K562 (cell line): Measurements from ENCODE around the gene PTPRR. TPM values are rescaled to one million over a fixed set of nuclear protein-coding genes. Genes with fewer than 3 reads are reported as not detected.

Source experiments
- ATAC-seq: fragments of 200-7000 bp; cut with Tn5 transposase; 3 replicates; pipeline ENCODE4 v1.9.1; 2020; ENCODE audit warnings: moderate library complexity
- BruUV-seq: library from RNA; stranded (reverse); fragments of 400-500 nt; replicated peaks from 2 replicates; lab custom pipeline; 2021; lab: Mats Ljungman, UMichigan
- CTCF ChIA-PET: fragments of 300-600 bp; formaldehyde crosslinking; extraction: SDS; loops from one replicate; lab custom pipeline; 2021; ENCODE audit warnings: low intra/inter-chr PET ratio; lab: Yijun Ruan, JAX
- POLR2A ChIA-PET: fragments of 300-600, 350-650 bp; sonication (Branson Sonifier 250); formaldehyde crosslinking; extraction: SDS; loops from one replicate; lab custom pipeline; 2021; ENCODE audit warnings: antibody characterized with exemption, inconsistent platforms; lab: Yijun Ruan, JAX
- DNase-seq, 4 experiments: peaks; one replicate each; pipeline versions ENCODE4 v3.0.0 to v3.0.0-alpha.2; 2011 to 2018; ENCODE audit warnings: low spot score in 3 of 4, mixed read lengths in 3 of 4; ENCODE audit errors: extremely low read depth in 1 of 4
- FAIRE-seq: peaks from 2 replicates; lab custom pipeline; 2011; peaks lifted over from hg19 to GRCh38; lab: Jason Lieb, UNC
- H2AFZ ChIP-seq: 2 replicates; pipeline ENCODE4 v1.6.0; 2011; ENCODE audit warnings: low read depth, low read length, control low read depth, inconsistent platforms
- H3K27ac ChIP-seq: fragments of 200-600 bp; 3 replicates; pipeline ENCODE4 v1.8.0; 2011; ENCODE audit warnings: low read depth, mild to moderate bottlenecking, control low read depth, inconsistent platforms, low read length, moderate library complexity, mixed read lengths; ENCODE audit errors: extremely low read depth
- H3K27me3 ChIP-seq, 2 experiments: fragments of 300-600 bp in 1 of 2; 2 replicates in 1 of 2; 3 replicates in 1 of 2; pipeline versions ENCODE4 v1.6.0 to v1.8.0; 2011; ENCODE audit warnings: inconsistent platforms in 2 of 2, low read length in 2 of 2, mild to moderate bottlenecking in 1 of 2, mixed read lengths in 1 of 2, moderate library complexity in 1 of 2; ENCODE audit not compliant: control insufficient read depth in 2 of 2, insufficient read depth in 2 of 2
- H3K36me3 ChIP-seq: fragments of 300-600 bp; 3 replicates; pipeline ENCODE4 v1.8.0; 2011; ENCODE audit warnings: mild to moderate bottlenecking, low read length, inconsistent platforms; ENCODE audit not compliant: control insufficient read depth, insufficient read depth
- H3K4me1 ChIP-seq, 2 experiments: fragments of 200-600 bp in 1 of 2; replicated peaks in 1 of 2; 2 replicates in 1 of 2; 3 replicates in 1 of 2; pipeline versions ENCODE4 v1.5.1 to v1.8.0; 2011; ENCODE audit warnings: inconsistent platforms in 2 of 2, low read length in 2 of 2, mild to moderate bottlenecking in 1 of 2, mixed read lengths in 1 of 2, moderate library complexity in 1 of 2; ENCODE audit not compliant: control insufficient read depth in 2 of 2, insufficient read depth in 2 of 2
- H3K4me2 ChIP-seq: 2 replicates; pipeline ENCODE4 v1.6.1; 2011; ENCODE audit warnings: low read length, control low read depth, inconsistent platforms, mixed read lengths; ENCODE audit not compliant: insufficient read depth
- H3K4me3 ChIP-seq: fragments of 200-600 bp; sonication (generic), shearing (Covaris generic); 2 replicates; pipeline ENCODE4 v1.5.1; 2016; ENCODE audit warnings: control low read depth, inconsistent platforms
- H3K79me2 ChIP-seq: fragments of 200-600 bp; 3 replicates; pipeline ENCODE4 v1.8.0; 2011; ENCODE audit warnings: low read length, inconsistent platforms; ENCODE audit not compliant: control insufficient read depth, insufficient read depth
- H3K9ac ChIP-seq, 2 experiments: 2 replicates each; pipeline versions ENCODE4 v1.6.0 to v1.6.1; 2011; ENCODE audit warnings: low read depth in 2 of 2, low read length in 2 of 2, control low read depth in 1 of 2, inconsistent platforms in 1 of 2, mild to moderate bottlenecking in 1 of 2, mixed read lengths in 1 of 2; ENCODE audit not compliant: insufficient read depth in 1 of 2
- H3K9me1 ChIP-seq: one replicate; pipeline ENCODE4 v1.6.0; 2011; ENCODE audit warnings: inconsistent platforms, mild to moderate bottlenecking, low read length, moderate library complexity; ENCODE audit not compliant: control insufficient read depth, insufficient read depth
- H3K9me3 ChIP-seq: replicated peaks from 2 replicates; pipeline ENCODE4 v1.5.1; 2011; ENCODE audit warnings: low read depth, low read length, inconsistent platforms; ENCODE audit not compliant: control insufficient read depth, insufficient read depth
- H4K20me1 ChIP-seq: replicated peaks from 2 replicates; pipeline ENCODE4 v1.6.1; 2011; ENCODE audit warnings: low read length, inconsistent platforms, mixed read lengths; ENCODE audit not compliant: control insufficient read depth, insufficient read depth
- ARNT ChIP-seq, 2 experiments: fragments of 450-650 bp; IDR thresholded peaks; 2 replicates each; pipeline ENCODE4 v1.6.1; 2016; ENCODE audit warnings: mild to moderate bottlenecking in 1 of 2
- ETV5 ChIP-seq: sonication (generic); formaldehyde crosslinking; IDR thresholded peaks from 2 replicates; pipeline ENCODE4 v1.4.0; 2020; ENCODE audit warnings: low read depth, mild to moderate bottlenecking, missing genetic modification reagents
- JUND ChIP-seq, 2 experiments: IDR thresholded peaks; 2 replicates in 1 of 2; 3 replicates in 1 of 2; pipeline ENCODE4 v1.6.1; 2011; ENCODE audit warnings: borderline replicate concordance in 2 of 2, low read depth in 2 of 2, low read length in 2 of 2, improper control_type of control experiment in 1 of 2, missing biosample characterization in 1 of 2, missing genetic modification characterization in 1 of 2, missing genetic modification reagents in 1 of 2
- NFE2 ChIP-seq: IDR thresholded peaks from 2 replicates; pipeline ENCODE4 v1.6.1; 2014; ENCODE audit warnings: antibody characterized with exemption, low read depth
- PATZ1 ChIP-seq: fragments of 250-450 bp; sonication (Bioruptor Pico); IDR thresholded peaks from 2 replicates; pipeline ENCODE4 v1.5.0; 2020; ENCODE audit warnings: mild to moderate bottlenecking, borderline replicate concordance
- SAP30 ChIP-seq: fragments of 200-600 bp; sonication (generic); IDR thresholded peaks from 2 replicates; pipeline ENCODE4 v1.6.1; 2012; ENCODE audit warnings: borderline replicate concordance, low read depth, mild to moderate bottlenecking, moderate library complexity, low read length, control low read depth, inconsistent platforms; ENCODE audit not compliant: insufficient read depth, poor library complexity, severe bottlenecking
- SETDB1 ChIP-seq: IDR thresholded peaks from one replicate; pipeline ENCODE4 v1.6.1; 2012; ENCODE audit warnings: low read length, control low read depth, inconsistent platforms
- ZBED1 ChIP-seq: IDR thresholded peaks from 2 replicates; pipeline ENCODE4 v1.6.1; 2014
- ZHX1 ChIP-seq: fragments of 150-350 bp; conservative IDR thresholded peaks from 2 replicates; pipeline ENCODE4 v1.6.1; 2014; ENCODE audit warnings: low read length
- ZNF197 ChIP-seq: fragments of 200-800 bp; sonication (Bioruptor generic); IDR thresholded peaks from 2 replicates; pipeline ENCODE4 v1.6.1; 2016; ENCODE audit warnings: low read depth, missing genetic modification characterization, missing compliant biosample characterization
- ZNF75A ChIP-seq: fragments of 450-650 bp; formaldehyde crosslinking; IDR thresholded peaks from 2 replicates; pipeline ENCODE4 v1.4.0; 2020; ENCODE audit warnings: mild to moderate bottlenecking
- WGBS: fragments of 100-300 bp; shearing (Covaris generic); methylation state at CpG from one replicate; pipeline ENCODE4 v1.1.6; 2016; ENCODE audit warnings: low coverage, mixed read lengths; ENCODE audit not compliant: insufficient coverage; ENCODE audit errors: missing lambda C conversion rate; 5-methylcytosine and 5-hydroxymethylcytosine counted together
- in situ Hi-C: fragments of 300-500 bp; cut with MboI; formaldehyde crosslinking; loops from 4 replicates; pipeline ENCODE4 v1.15.0; 2018; ENCODE audit warnings: inconsistent platforms, mixed read lengths
- intact Hi-C: fragments of 100-400 bp; cut with micrococcal nuclease; formaldehyde crosslinking; loops from 2 replicates; pipeline ENCODE4 v1.14.2; 2022
- polyA plus RNA-seq, 8 experiments: library from polyadenylated mRNA; depleted of rRNA in 4 of 8; stranded (reverse) in 5 of 8; unstranded in 3 of 8; fragments of >200 nt; fragmentation: Nextera tagmentation in 2 of 8; fragmentation: Illumina TruSeq in 1 of 8; extraction: Ambion mirVana in 2 of 8; extraction: Trizol in 1 of 8; gene quantifications; 2 replicates each; pipeline versions ENCODE4 v1.2.1 to v1.2.3, GENCODE V29; 2011 to 2014; ENCODE audit warnings: inconsistent platforms in 1 of 8, missing spikeins in 1 of 8
- total RNA-seq, 7 experiments: library from RNA; depleted of rRNA in 6 of 7; stranded (reverse); fragments of >200 nt in 6 of 7; fragmentation: Illumina TruSeq in 2 of 7; extraction: Trizol in 2 of 7; gene quantifications; 2 replicates each; pipeline versions ENCODE4 v1.2.1 to v1.2.3, GENCODE V29; 2011 to 2021; ENCODE audit warnings: low replicate concordance in 1 of 7
- TF ChIP-seq, protein P1 (sequence below), 2 experiments: fragments of 450-650 bp; IDR thresholded peaks; 2 replicates each; pipeline ENCODE4 v1.6.1; 2016

Gene PTPRR
- total and polyA plus RNA-seq, 9 of the 15 experiments (the other 6 are each of a cell fraction or from before 2014, with no cell fraction given): 6.6 to 41.7 (median 12.3) TPM

GRCh38 chr12:70660002-70660604 lies 260.4 kb downstream of the PTPRR start:
- no peak for DNase-seq
- ChIA-PET POLR2A (interaction anchor here (0.5 to 2.7 kb wide), 8 partner anchors 9 to 666 kb away, joined by 3 to 15 read pairs (median 4); no protein-coding TSS in a partner anchor), CTCF (no interaction called here)
- Histone ChIP-seq H3K79me2 (peaks cover 7% of the 10 kb centered on the region), H3K9me1 (no peaks in the 10 kb centered on the region), H3K36me3 (peaks cover 9% of the 10 kb centered on the region; the same call in 1 of the 3 replicates), H3K27ac (peak overlapping the region; percentile 81), H3K27me3 (no peaks in the 10 kb centered on the region), H3K4me2 (peak overlapping the region; percentile 69), H2AFZ (peak overlapping the region; percentile 70), H3K4me3 (peak overlapping the region; percentile 33), H3K4me1 (peaks cover 4 to 43% of the 10 kb centered on the region in 2 experiments), H3K9me3 (no peaks in the 10 kb centered on the region), H4K20me1 (no peaks in the 10 kb centered on the region), H3K9ac (peak overlapping the region in 1 of 2 experiments; percentile 74; a peak in 2 of 4 replicates)
- no TSS peak for BruUV-seq
- in situ Hi-C loops (no loop called here), intact Hi-C loops (loop anchor here (5.0 kb wide), 1 partner anchor 53 kb away; no protein-coding TSS in a partner anchor)
- no peak for FAIRE-seq
- WGBS: 11% methylated on average over 5 of the region's 5 CpGs
- peak; percentile 45 for ATAC-seq
- no peak for TF ChIP-seq PATZ1 (CRISPR knock-in tag)
- TF ChIP-seq, protein P1, sequence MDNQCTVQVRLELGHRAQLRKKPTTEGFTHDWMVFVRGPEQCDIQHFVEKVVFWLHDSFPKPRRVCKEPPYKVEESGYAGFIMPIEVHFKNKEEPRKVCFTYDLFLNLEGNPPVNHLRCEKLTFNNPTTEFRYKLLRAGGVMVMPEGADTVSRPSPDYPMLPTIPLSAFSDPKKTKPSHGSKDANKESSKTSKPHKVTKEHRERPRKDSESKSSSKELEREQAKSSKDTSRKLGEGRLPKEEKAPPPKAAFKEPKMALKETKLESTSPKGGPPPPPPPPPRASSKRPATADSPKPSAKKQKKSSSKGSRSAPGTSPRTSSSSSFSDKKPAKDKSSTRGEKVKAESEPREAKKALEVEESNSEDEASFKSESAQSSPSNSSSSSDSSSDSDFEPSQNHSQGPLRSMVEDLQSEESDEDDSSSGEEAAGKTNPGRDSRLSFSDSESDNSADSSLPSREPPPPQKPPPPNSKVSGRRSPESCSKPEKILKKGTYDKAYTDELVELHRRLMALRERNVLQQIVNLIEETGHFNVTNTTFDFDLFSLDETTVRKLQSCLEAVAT (IDR thresholded peaks at IDR 0.05): peak in 1 of 2 experiments; percentile 13; a peak in 1 of 4 replicates
- no peak for TF ChIP-seq ZHX1
- TF ChIP-seq ARNT (IDR thresholded peaks at IDR 0.05): no peak
- 0 out of 2 replicates have a peak, but pooled peaks have one; percentile 47 for TF ChIP-seq ZNF75A
- no peak for TF ChIP-seq JUND (IDR thresholded peaks at IDR 0.05; ENCODE audit: borderline replicate concordance, low read depth, low read length)
- TF ChIP-seq JUND (tag; IDR thresholded peaks at IDR 0.05; ENCODE audit: borderline replicate concordance, low read depth, low read length): no peak
- TF ChIP-seq ZBED1: no peak
- no peak for TF ChIP-seq SETDB1
- TF ChIP-seq SAP30: no peak
- TF ChIP-seq ZNF197 (CRISPR knock-in tag): 0 out of 2 replicates have a peak, but pooled peaks have one; percentile 15
- TF ChIP-seq ETV5 (CRISPR knock-in tag): no peak
- TF ChIP-seq NFE2: no peak
